GM18526 (cell line): ENCODE data around the gene TNFRSF9.
A peak's percentile ranks its signal among the peaks of the same experiment; 100 is the strongest.

ENCODE experiments used
- POLR2A ChIP-seq: IDR thresholded peaks from 3 replicates; pipeline ENCODE4 v1.6.1; 2011; ENCODE audit not compliant: insufficient read length; ENCODE audit errors: extremely low read depth

The TNFRSF9 gene

DNA sequence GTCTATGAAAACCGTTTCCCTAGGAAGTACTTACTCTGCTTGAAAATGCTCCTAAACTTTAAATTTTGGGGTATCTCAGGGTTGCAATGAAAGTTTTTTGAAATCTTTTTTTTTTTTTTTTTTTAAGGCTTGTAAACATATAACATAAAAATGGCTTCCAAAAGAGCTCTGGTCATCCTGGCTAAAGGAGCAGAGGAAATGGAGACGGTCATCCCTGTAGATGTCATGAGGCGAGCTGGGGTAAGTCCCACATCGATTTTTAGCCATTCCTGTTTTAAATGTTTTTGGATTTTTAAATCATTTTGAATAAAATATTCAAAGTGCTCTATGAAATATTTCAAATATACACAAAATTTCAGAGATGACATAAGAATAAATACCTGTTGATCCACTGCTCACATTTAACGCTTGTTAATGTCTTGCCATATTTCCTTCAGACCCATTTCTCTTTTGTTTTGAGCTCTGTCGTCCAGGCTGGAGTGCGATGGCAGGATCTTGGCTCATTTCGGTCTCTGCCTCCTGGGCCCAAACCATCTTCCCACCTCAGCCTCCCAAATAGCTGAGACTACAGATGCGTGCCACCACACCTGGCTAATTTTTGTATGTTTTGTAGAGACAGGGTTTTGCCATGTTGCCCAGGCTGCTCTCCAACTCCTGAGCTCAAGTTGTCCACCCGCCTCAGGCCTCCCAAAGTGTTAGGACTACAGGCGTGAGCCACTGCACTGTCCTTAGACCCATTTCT is 22.2 kb upstream of the TNFRSF9 start:
- TF ChIP-seq POLR2A: no peak

DNA sequence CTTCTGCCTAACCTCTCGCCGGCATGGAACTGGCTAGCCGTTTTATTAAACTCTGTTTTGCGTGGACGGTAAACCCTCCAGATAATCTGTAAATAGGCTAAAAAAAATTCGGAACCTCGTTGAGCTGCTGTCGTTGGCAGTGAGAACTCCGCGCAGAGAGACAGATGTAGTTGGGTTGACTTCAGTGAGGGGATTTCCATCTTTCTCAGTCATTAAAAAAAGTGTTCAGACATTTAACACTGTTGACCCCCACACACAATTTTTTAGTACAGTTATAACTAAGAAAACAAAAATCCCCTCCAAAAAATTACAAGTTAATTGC is 21.3 kb upstream of the TNFRSF9 start:
- TF ChIP-seq POLR2A: no peak

- TF ChIP-seq POLR2A: peak; percentile 99
Observed at GRCh38 chr1:7961216-7962013, 20.8 kb upstream of the TNFRSF9 start, which contains the start of gene PARK7. PARK7 (plus strand) TSS chr1:7961711; CDS start chr1:7962786, 1,075 bp downstream.

GRCh38 chr1:7960867-7961215 is 20.2 kb upstream of the TNFRSF9 start:
- TF ChIP-seq POLR2A: no peak

DNA sequence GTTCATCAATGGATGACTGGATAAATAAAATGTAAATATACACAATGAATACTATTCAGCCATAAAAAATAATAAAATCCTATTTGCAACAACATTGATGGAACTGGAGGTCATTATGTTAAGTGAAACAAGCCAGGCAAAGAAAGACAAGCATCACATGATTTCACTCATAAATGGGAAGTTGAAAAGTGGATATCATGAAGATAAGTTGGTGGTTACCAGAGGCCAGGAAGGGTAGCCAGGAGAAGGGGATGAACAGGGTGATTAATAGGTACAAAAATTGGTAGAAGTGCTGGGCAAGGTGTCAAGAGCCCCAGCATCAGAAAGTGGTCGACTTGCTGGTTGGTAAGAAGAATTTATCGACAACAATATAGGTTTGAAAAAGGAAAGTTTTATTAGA is 19.5 kb upstream of the TNFRSF9 start:
- no peak for TF ChIP-seq POLR2A

DNA sequence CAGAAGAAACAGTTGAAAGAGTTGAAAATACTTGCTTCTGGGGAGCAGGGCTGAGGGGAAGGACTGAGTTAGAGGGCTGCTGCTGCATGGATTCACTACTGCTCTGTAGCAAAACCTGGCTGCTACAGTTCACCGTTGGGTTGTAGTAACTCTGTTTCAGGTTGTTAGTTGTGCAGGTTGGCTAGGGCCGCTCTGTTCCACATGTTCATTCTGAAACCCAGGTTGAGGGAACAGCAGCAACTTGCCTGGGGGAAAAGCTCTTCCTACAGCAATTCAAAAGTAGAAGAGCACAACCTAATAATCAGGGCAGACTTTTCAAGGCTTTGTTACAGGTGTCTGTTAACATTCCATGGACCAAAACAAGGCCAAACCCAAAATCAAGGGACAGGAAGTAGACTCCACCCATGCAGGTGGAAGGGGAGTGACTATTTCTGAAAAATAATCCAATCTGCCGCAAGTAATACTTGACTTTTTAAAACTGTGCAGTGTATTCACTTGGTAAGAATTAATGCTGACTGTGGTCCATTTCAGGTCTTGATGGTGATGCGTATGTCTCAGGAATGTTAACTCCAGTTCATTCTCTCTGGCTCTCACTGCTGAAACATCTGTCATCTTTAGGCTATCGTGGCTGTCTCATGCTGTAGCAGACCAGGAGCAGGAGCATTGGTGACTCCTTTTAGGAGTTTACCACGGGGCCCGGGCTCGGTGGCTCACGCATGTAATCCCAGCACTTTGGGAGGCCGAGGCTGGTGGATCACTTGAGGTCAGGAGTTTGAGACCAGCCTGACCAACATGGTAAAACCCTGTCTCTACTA is 15.8 kb upstream of the TNFRSF9 start:
- TF ChIP-seq POLR2A: no peak

GRCh38 chr1:7954683-7955082 is 14.0 kb upstream of the TNFRSF9 start:
- TF ChIP-seq POLR2A: no peak

DNA sequence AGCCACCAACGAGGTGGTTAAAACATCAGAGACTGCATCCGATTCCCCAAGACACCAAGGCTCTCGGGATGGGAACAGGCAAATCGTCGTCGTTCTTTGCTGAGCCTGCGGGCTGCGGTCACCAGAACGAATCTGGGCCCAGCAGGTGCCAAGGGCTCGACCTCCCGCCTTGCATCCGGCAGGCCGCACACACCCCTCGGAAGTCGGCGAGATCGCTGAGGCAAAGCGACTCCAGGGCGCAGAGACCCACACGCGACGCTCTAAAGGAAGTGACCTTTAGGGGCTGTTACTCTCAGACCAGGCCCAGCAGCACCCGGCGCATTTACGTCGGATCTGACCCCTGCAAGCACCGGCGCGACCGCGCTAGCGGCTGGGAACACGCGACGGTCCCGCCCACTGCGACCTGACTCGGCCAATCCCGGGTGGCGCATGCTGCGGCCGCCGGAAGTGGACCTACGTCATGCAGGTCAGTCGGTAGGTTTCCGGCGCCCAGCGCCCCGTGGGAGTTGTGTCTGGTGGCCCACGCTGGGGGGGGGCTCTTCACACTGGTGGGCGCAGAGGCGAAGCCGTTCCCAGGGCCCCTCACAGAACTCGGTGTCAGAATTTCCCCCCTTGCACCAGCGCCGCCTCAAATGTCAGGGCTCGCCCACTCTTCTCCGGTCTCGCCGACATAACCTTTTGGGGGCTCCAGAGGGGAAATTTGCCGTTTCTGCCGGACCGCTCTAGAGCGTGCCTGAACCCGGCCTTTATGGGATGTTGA is 13.4 kb upstream of the TNFRSF9 start:
- peak; percentile 68 for TF ChIP-seq POLR2A

DNA sequence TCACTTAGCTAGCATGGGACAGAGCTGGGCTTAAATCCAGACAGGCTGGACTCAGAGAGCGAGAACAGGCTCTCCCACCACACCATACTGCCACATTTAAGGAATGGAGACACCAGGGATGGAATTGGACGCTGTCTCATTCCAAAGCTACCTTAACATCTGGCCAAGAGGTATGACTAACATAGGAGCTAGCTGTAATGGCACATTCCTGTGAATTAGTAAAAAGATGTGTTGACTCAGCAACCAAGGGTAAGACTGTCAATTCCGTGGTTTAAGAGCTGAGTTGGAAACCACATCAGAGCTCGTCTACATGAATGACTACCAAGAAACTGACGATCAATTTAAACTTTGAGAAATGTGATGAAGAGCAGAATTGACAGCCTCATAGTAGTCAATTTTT is 8.3 kb upstream of the TNFRSF9 start:
- TF ChIP-seq POLR2A: no peak

GRCh38 chr1:7943251-7943650 is 2.6 kb upstream of the TNFRSF9 start:
- TF ChIP-seq POLR2A: no peak

DNA sequence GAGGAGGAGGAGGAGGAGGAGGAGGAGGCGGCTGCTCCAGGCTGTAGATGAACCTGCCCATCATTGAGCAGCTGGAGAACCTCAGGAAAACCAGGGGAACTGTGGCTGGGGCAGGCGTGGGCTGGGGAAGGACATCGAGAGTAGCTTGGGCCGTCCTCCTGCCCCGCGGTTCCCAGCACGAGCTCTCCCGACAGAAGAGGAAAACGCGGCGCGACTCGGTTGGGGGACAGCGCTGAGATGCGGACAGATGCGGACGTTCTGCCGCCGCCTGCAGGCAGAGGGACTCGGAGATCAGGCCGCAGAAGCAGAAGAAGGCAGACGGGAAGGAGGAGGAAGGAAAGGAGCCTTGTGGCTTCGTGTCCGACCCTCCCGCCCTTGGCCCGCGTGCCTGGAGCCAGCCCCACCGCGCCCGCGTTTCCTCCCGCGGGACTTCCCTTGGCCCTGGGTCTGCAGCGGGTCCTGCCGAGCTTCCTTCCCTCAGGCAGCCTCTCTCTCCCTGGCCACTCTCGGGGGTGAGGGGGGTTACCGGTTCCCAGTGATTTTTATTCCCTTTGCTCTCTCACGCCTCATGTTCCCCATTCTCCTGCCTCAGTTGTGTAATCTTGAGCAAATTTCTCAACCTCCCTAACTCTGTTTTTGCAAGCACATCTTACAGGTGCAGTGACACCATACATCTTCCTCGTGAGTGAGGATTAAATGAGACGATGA is 1.7 kb upstream of the TNFRSF9 start:
- no peak for TF ChIP-seq POLR2A

- no peak for TF ChIP-seq POLR2A
Observed at GRCh38 chr1:7941437-7941793, 776 bp upstream of the TNFRSF9 start.

DNA sequence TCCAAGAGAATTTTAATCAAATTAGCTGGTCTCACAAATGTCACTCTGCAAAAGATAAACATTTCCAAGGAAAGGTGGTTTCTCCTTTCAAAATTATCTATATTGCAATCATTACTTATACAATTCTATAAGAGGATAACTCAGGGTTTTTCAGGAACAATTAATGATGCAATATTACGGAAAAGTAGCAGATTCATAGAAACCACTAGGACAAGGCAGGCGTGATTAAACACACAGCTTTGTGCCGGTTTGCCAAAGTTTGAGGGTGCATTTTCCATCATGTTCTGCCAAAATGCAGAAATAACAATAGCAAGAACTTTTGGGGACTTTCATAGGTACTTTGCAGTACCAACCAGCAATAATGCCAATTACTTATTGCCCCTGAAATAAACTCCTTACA is 605 bp downstream of the TNFRSF9 start:
- TF ChIP-seq POLR2A: no peak

- TF ChIP-seq POLR2A: no peak
Observed at GRCh38 chr1:7938070-7938469, 2.6 kb downstream of the TNFRSF9 start.
